Liver (tissue), 9 donors: Measurements from ENCODE around the gene ADGRA1. TPM values are rescaled to one million over a fixed set of nuclear protein-coding genes. Genes with fewer than 3 reads are reported as not detected.

Experiments used
- DNase-seq: peaks from one replicate; pipeline ENCODE4 v3.0.0-alpha.2; 2017; ENCODE audit warnings: low spot score
- H3K27ac ChIP-seq, 2 donors: one replicate each; pipeline ENCODE4 v1.7.0; 2013; ENCODE audit warnings: inconsistent platforms in 2 of 2, low read length in 2 of 2, control low read depth in 1 of 2, low read depth in 1 of 2, mild to moderate bottlenecking in 1 of 2
- H3K27me3 ChIP-seq, 4 donors: one replicate each; pipeline versions ENCODE4 v1.6.1 to v1.7.0; 2013; ENCODE audit warnings: low read length in 3 of 4, inconsistent platforms in 1 of 4, mild to moderate bottlenecking in 1 of 4, moderate library complexity in 1 of 4; ENCODE audit not compliant: control insufficient read depth in 4 of 4, insufficient read depth in 4 of 4
- H3K36me3 ChIP-seq, 4 donors: one replicate each; pipeline versions ENCODE4 v1.6.1 to v1.7.0; 2013; ENCODE audit warnings: low read length in 3 of 4, mild to moderate bottlenecking in 3 of 4, low read depth in 1 of 4, moderate library complexity in 1 of 4; ENCODE audit not compliant: control insufficient read depth in 4 of 4, insufficient read depth in 3 of 4
- H3K4me1 ChIP-seq, 4 donors: one replicate each; pipeline versions ENCODE4 v1.6.1 to v1.7.0; 2013; ENCODE audit warnings: low read length in 3 of 4, mild to moderate bottlenecking in 3 of 4, moderate library complexity in 1 of 4; ENCODE audit not compliant: control insufficient read depth in 4 of 4, insufficient read depth in 4 of 4
- H3K4me3 ChIP-seq, 3 donors: one replicate each; pipeline versions ENCODE4 v1.6.1 to v1.7.0; 2013; ENCODE audit warnings: low read length in 3 of 3, control low read depth in 1 of 3, low read depth in 1 of 3, mild to moderate bottlenecking in 1 of 3
- H3K9ac ChIP-seq, 2 donors: one replicate each; pipeline ENCODE4 v1.7.0; 2013; ENCODE audit warnings: low read length in 2 of 2, mild to moderate bottlenecking in 2 of 2, moderate library complexity in 2 of 2, control low read depth in 1 of 2, low read depth in 1 of 2
- H3K9me3 ChIP-seq, 4 donors: one replicate each; pipeline versions ENCODE4 v1.6.1 to v1.7.0; 2013; ENCODE audit warnings: low read length in 3 of 4; ENCODE audit not compliant: control insufficient read depth in 4 of 4
- ATF3 ChIP-seq: IDR thresholded peaks from 2 replicates; pipeline ENCODE4 v1.6.1; 2016; ENCODE audit warnings: antibody characterized with exemption
- EGR1 ChIP-seq, 2 donors: IDR thresholded peaks; 2 replicates each; pipeline ENCODE4 v1.6.1; 2016 to 2018; ENCODE audit warnings: antibody characterized with exemption in 2 of 2, low read depth in 2 of 2
- FOXA1 ChIP-seq: IDR thresholded peaks from 2 replicates; pipeline ENCODE4 v1.6.1; 2016; ENCODE audit warnings: antibody characterized with exemption
- RAD21 ChIP-seq, 2 donors: IDR thresholded peaks; 2 replicates each; pipeline ENCODE4 v1.6.1; 2016; ENCODE audit warnings: antibody characterized with exemption in 2 of 2, mild to moderate bottlenecking in 2 of 2
- SP1 ChIP-seq: IDR thresholded peaks from 2 replicates; pipeline ENCODE4 v1.6.1; 2018; ENCODE audit warnings: antibody characterized with exemption, mild to moderate bottlenecking
- TAF1 ChIP-seq: conservative IDR thresholded peaks from 2 replicates; pipeline ENCODE4 v1.6.1; 2016; ENCODE audit warnings: antibody characterized with exemption, mild to moderate bottlenecking
- YY1 ChIP-seq: IDR thresholded peaks from 2 replicates; pipeline ENCODE4 v1.6.1; 2016; ENCODE audit warnings: antibody characterized with exemption, mild to moderate bottlenecking
- WGBS: extraction: QIAGEN DNeasy Blood & Tissue Kit; methylation state at CpG from one replicate; pipeline ENCODE4 v1.1.7; 2013; 5-methylcytosine and 5-hydroxymethylcytosine counted together
- polyA plus RNA-seq, 2 donors: library from polyadenylated mRNA; stranded (reverse) in 1 of 2; unstranded in 1 of 2; fragments of 200-250 nt in 1 of 2; fragments of >200 nt in 1 of 2; fragmentation: Nextera tagmentation in 1 of 2; extraction: Ambion mirVana in 1 of 2; gene quantifications; one replicate each; pipeline versions ENCODE4 v1.2.1 to v1.2.3, GENCODE V29; 2013 to 2015
- total RNA-seq, 2 donors: library from RNA; depleted of rRNA; stranded (reverse); fragments of >200 nt; gene quantifications; one replicate each; pipeline ENCODE4 v1.2.3, GENCODE V29; 2014
- TF ChIP-seq, protein P1 (sequence below): IDR thresholded peaks from 2 replicates; pipeline ENCODE4 v1.6.1; 2016; ENCODE audit warnings: antibody characterized with exemption, mild to moderate bottlenecking
- TF ChIP-seq, protein P2 (sequence below): IDR thresholded peaks from 2 replicates; pipeline ENCODE4 v1.6.1; 2016; ENCODE audit warnings: antibody characterized with exemption
- TF ChIP-seq, protein P3 (sequence below): fragments of 150-350 bp; IDR thresholded peaks from 2 replicates; pipeline ENCODE4 v1.5.1; 2017; ENCODE audit warnings: improper control_type of control experiment, low read depth, low read length; ENCODE audit not compliant: missing input control
- donor health status: healthy.
- donor health status: healthy.
- donor health status: healthy.
- donor health status: healthy.
- donor health status: healthy.

ADGRA1 gene
- total and polyA plus RNA-seq, 4 donors = 0.08 to 0.70 (median 0.12) TPM; not detected in 1

GRCh38 chr10:133090101-133090500 lies 2.4 kb downstream of the ADGRA1 start:
- Histone ChIP-seq H3K4me3 (no peak overlapping the region), H3K36me3 (no peaks in the 10 kb centered on the region), H3K4me1 (peaks cover 0 to 15% (median 3%) of the 10 kb centered on the region in 4 donors), H3K9ac (no peak overlapping the region), H3K27me3 (peaks cover 0 to 16% (median 3%) of the 10 kb centered on the region in 4 donors), H3K9me3 (no peaks in the 10 kb centered on the region), H3K27ac (no peak overlapping the region)
- WGBS = 85% methylated on average over 13 of the region's 13 CpGs
- DNase-seq = no peak
- TF ChIP-seq, protein P1, sequence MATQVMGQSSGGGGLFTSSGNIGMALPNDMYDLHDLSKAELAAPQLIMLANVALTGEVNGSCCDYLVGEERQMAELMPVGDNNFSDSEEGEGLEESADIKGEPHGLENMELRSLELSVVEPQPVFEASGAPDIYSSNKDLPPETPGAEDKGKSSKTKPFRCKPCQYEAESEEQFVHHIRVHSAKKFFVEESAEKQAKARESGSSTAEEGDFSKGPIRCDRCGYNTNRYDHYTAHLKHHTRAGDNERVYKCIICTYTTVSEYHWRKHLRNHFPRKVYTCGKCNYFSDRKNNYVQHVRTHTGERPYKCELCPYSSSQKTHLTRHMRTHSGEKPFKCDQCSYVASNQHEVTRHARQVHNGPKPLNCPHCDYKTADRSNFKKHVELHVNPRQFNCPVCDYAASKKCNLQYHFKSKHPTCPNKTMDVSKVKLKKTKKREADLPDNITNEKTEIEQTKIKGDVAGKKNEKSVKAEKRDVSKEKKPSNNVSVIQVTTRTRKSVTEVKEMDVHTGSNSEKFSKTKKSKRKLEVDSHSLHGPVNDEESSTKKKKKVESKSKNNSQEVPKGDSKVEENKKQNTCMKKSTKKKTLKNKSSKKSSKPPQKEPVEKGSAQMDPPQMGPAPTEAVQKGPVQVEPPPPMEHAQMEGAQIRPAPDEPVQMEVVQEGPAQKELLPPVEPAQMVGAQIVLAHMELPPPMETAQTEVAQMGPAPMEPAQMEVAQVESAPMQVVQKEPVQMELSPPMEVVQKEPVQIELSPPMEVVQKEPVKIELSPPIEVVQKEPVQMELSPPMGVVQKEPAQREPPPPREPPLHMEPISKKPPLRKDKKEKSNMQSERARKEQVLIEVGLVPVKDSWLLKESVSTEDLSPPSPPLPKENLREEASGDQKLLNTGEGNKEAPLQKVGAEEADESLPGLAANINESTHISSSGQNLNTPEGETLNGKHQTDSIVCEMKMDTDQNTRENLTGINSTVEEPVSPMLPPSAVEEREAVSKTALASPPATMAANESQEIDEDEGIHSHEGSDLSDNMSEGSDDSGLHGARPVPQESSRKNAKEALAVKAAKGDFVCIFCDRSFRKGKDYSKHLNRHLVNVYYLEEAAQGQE = no peak
- no peak for TF ChIP-seq SP1
- TF ChIP-seq EGR1 (IDR thresholded peaks at IDR 0.05; ENCODE audit: low read depth in 2 of 2) = no peak
- TF ChIP-seq YY1 = no peak
- TF ChIP-seq RAD21 (IDR thresholded peaks at IDR 0.05) = no peak
- TF ChIP-seq ATF3 = no peak
- no peak for TF ChIP-seq FOXA1

DNA sequence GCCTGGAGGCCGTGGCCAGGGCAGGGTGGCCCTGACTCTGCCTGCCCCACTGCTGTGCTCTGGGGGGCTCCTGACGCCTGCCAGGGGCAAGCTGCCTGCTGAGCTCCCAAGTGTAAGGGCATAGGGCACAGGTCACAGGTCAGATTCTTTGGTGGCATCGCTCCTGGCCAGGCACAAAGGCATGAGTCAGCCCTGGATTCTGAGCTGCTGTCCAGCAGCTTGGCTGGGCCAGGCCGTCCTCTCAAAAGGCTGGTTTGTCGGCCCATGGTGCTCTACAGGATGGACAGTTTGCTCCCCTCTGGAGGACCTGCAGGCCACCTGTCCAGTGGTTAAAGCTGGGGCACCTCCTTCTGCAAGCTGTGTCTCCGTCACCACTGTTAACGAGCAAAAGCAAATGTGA lies 2.9 kb downstream of the ADGRA1 start:
- 78% methylated on average over 7 of the region's 7 CpGs for WGBS
- peaks cover 0 to 16% (median 3%) of the 10 kb centered on the region in 4 donors for H3K27me3 ChIP-seq
- TF ChIP-seq RAD21 (IDR thresholded peaks at IDR 0.05) (no peak), EGR1 (IDR thresholded peaks at IDR 0.05; ENCODE audit: low read depth in 2 of 2) (no peak), TAF1 (no peak), FOXA1 (no peak)
- TF ChIP-seq, protein P2, sequence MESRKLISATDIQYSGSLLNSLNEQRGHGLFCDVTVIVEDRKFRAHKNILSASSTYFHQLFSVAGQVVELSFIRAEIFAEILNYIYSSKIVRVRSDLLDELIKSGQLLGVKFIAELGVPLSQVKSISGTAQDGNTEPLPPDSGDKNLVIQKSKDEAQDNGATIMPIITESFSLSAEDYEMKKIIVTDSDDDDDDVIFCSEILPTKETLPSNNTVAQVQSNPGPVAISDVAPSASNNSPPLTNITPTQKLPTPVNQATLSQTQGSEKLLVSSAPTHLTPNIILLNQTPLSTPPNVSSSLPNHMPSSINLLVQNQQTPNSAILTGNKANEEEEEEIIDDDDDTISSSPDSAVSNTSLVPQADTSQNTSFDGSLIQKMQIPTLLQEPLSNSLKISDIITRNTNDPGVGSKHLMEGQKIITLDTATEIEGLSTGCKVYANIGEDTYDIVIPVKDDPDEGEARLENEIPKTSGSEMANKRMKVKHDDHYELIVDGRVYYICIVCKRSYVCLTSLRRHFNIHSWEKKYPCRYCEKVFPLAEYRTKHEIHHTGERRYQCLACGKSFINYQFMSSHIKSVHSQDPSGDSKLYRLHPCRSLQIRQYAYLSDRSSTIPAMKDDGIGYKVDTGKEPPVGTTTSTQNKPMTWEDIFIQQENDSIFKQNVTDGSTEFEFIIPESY = no peak
- TF ChIP-seq, protein P3, sequence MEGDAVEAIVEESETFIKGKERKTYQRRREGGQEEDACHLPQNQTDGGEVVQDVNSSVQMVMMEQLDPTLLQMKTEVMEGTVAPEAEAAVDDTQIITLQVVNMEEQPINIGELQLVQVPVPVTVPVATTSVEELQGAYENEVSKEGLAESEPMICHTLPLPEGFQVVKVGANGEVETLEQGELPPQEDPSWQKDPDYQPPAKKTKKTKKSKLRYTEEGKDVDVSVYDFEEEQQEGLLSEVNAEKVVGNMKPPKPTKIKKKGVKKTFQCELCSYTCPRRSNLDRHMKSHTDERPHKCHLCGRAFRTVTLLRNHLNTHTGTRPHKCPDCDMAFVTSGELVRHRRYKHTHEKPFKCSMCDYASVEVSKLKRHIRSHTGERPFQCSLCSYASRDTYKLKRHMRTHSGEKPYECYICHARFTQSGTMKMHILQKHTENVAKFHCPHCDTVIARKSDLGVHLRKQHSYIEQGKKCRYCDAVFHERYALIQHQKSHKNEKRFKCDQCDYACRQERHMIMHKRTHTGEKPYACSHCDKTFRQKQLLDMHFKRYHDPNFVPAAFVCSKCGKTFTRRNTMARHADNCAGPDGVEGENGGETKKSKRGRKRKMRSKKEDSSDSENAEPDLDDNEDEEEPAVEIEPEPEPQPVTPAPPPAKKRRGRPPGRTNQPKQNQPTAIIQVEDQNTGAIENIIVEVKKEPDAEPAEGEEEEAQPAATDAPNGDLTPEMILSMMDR = no peak
- peaks cover 0 to 15% (median 3%) of the 10 kb centered on the region in 4 donors for H3K4me1 ChIP-seq
- no peak overlapping the region for H3K27ac ChIP-seq
- no peak overlapping the region for H3K4me3 ChIP-seq
- DNase-seq = no peak
- no peak overlapping the region for H3K9ac ChIP-seq
- H3K9me3 ChIP-seq = no peaks in the 10 kb centered on the region
- no peaks in the 10 kb centered on the region for H3K36me3 ChIP-seq
